Measurements from ENCODE around the gene PLEKHG5. TPM values are rescaled to one million over a fixed set of nuclear protein-coding genes. Genes with fewer than 3 reads are reported as not detected.

The PLEKHG5 gene
- polyA plus RNA-seq, 3 donors, result 0.03 TPM; not detected in 2

GRCh38 chr1:6447818-6448748 is 43.4 kb downstream of the PLEKHG5 start:
- H3K4me1 ChIP-seq (ENCODE audit: control insufficient read depth in 1 of 2, insufficient read depth in 2 of 2, low read length in 2 of 2), result no peaks in the 10 kb centered on the region
- H3K27ac ChIP-seq (ENCODE audit: low read depth in 1 of 2, low read length in 2 of 2), result no peak overlapping the region
- no peaks in the 10 kb centered on the region for H3K9me3 ChIP-seq (replicated peaks in 1 of 2; ENCODE audit: control insufficient read depth in 1 of 2, insufficient read depth in 1 of 2, low read length in 2 of 2)
- H3K9me3 Mint-ChIP-seq, result peaks cover 0 to 10% (median 0%) of the 10 kb centered on the region in 7 donors
- H3K36me3 ChIP-seq (replicated peaks in 1 of 2; ENCODE audit: control insufficient read depth in 1 of 2, insufficient read depth in 2 of 2, low read length in 2 of 2), result no peaks in the 10 kb centered on the region
- WGBS (ENCODE audit: insufficient coverage), result 4% methylated on average over 66 of the region's 68 CpGs
- peaks cover 60 to 84% (median 67%) of the 10 kb centered on the region in 3 donors for H3K27me3 Mint-ChIP-seq (ENCODE audit: low read depth in 3 of 3)
- DNase-seq, result no peak
- intact Hi-C loops (cut with micrococcal nuclease), result no loop called here
- peaks cover 2% of the 10 kb centered on the region for H3K4me1 Mint-ChIP-seq
- no peak overlapping the region for H3K27ac Mint-ChIP-seq
- peaks cover 6 to 55% of the 10 kb centered on the region in 2 donors for H3K27me3 ChIP-seq (ENCODE audit: control insufficient read depth in 2 of 2, insufficient read depth in 2 of 2, low read length in 2 of 2)
- peaks cover 0 to 5% of the 10 kb centered on the region in 2 donors for H3K36me3 Mint-ChIP-seq
- H3K4me3 Mint-ChIP-seq, result peak overlapping the region in 1 of 2 donors; percentile 60
- H3K9ac ChIP-seq (ENCODE audit: insufficient read depth, low read length, poor library complexity, severe bottlenecking), result no peak overlapping the region
- H4K20me1 ChIP-seq (ENCODE audit: insufficient read depth, low read length), result no peaks in the 10 kb centered on the region
- no peak for TF ChIP-seq CTCF (IDR thresholded peaks at IDR 0.05)
- H3K4me3 ChIP-seq (replicated peaks in 1 of 3; ENCODE audit: low read depth in 2 of 3, low read length in 3 of 3), result no peak overlapping the region
- no peaks in the 10 kb centered on the region for H3K79me2 ChIP-seq (ENCODE audit: insufficient read depth, low read length)
- H2AFZ ChIP-seq (ENCODE audit: insufficient read depth, low read depth, low read length, poor library complexity, severe bottlenecking), result no peak overlapping the region
- no peak overlapping the region for H3K4me2 ChIP-seq (replicated peaks; ENCODE audit: extremely low read depth, low read length, poor library complexity, severe bottlenecking)

- Histone ChIP-seq H2AFZ (ENCODE audit: insufficient read depth, low read depth, low read length, poor library complexity, severe bottlenecking) (no peak overlapping the region), H3K4me3 (replicated peaks in 1 of 3; ENCODE audit: low read depth in 2 of 3, low read length in 3 of 3) (no peak overlapping the region), H3K4me2 (replicated peaks; ENCODE audit: extremely low read depth, low read length, poor library complexity, severe bottlenecking) (no peak overlapping the region), H4K20me1 (ENCODE audit: insufficient read depth, low read length) (no peaks in the 10 kb centered on the region), H3K27me3 (ENCODE audit: control insufficient read depth in 2 of 2, insufficient read depth in 2 of 2, low read length in 2 of 2) (peaks cover 6 to 51% of the 10 kb centered on the region in 2 donors), H3K27ac (ENCODE audit: low read depth in 1 of 2, low read length in 2 of 2) (no peak overlapping the region), H3K79me2 (ENCODE audit: insufficient read depth, low read length) (no peaks in the 10 kb centered on the region), H3K36me3 (replicated peaks in 1 of 2; ENCODE audit: control insufficient read depth in 1 of 2, insufficient read depth in 2 of 2, low read length in 2 of 2) (no peaks in the 10 kb centered on the region), H3K4me1 (ENCODE audit: control insufficient read depth in 1 of 2, insufficient read depth in 2 of 2, low read length in 2 of 2) (no peaks in the 10 kb centered on the region), H3K9me3 (replicated peaks in 1 of 2; ENCODE audit: control insufficient read depth in 1 of 2, insufficient read depth in 1 of 2, low read length in 2 of 2) (no peaks in the 10 kb centered on the region), H3K9ac (ENCODE audit: insufficient read depth, low read length, poor library complexity, severe bottlenecking) (no peak overlapping the region)
- Mint-ChIP-seq H3K27ac (peak overlapping the region in 1 of 7 donors; percentile 50), H3K36me3 (peaks cover 0 to 5% of the 10 kb centered on the region in 2 donors), H3K27me3 (ENCODE audit: low read depth in 3 of 3) (peaks cover 54 to 84% (median 67%) of the 10 kb centered on the region in 3 donors), H3K9me3 (peaks cover 0 to 10% (median 0%) of the 10 kb centered on the region in 7 donors), H3K4me3 (peak overlapping the region in 1 of 2 donors; percentile 71), H3K4me1 (peaks cover 2% of the 10 kb centered on the region)
- intact Hi-C loops (cut with micrococcal nuclease), result no loop called here
- DNase-seq, result no peak
- TF ChIP-seq CTCF (IDR thresholded peaks at IDR 0.05), result no peak
- under 1% methylated on average over 51 of the region's 67 CpGs for WGBS (ENCODE audit: insufficient coverage)
Measured at GRCh38 chr1:6447016-6447817, 44.2 kb downstream of the PLEKHG5 start.

All from CD14-positive monocyte (primary cell).